HepG2 (cell line): ENCODE measurements around the gene TBXAS1. TPM values are rescaled to one million over a fixed set of nuclear protein-coding genes. Genes with fewer than 3 reads are reported as not detected.

Source experiments
- AFF4 ChIP-seq: sonication (generic); formaldehyde crosslinking; IDR thresholded peaks from 2 replicates; pipeline ENCODE4 v1.4.0; 2020; ENCODE audit warnings: missing genetic modification reagents
- CBX2 ChIP-seq, 2 experiments: fragments of 200-600 bp in 1 of 2; sonication (generic); formaldehyde crosslinking in 1 of 2; IDR thresholded peaks; 2 replicates each; pipeline versions ENCODE4 v1.7.0 to v1.8.1; 2018 to 2022; ENCODE audit warnings: low read depth in 2 of 2, low read length in 1 of 2, mild to moderate bottlenecking in 1 of 2, missing genetic modification reagents in 1 of 2
- GATA4 ChIP-seq: sonication (generic); IDR thresholded peaks from 2 replicates; pipeline ENCODE4 v1.6.1; 2016; ENCODE audit warnings: antibody characterized with exemption, low read depth, borderline replicate concordance
- HDAC6 ChIP-seq: fragments of 200-600 bp; sonication (generic); IDR thresholded peaks from 2 replicates; pipeline ENCODE4 v1.7.0; 2017; ENCODE audit warnings: mild to moderate bottlenecking, antibody characterized with exemption, low read length, low read depth
- IKZF5 ChIP-seq: IDR thresholded peaks from 2 replicates; pipeline ENCODE4 v1.6.1; 2018; ENCODE audit warnings: missing genetic modification reagents, mild to moderate bottlenecking, missing compliant biosample characterization
- LBX2 ChIP-seq: sonication (generic); formaldehyde crosslinking; IDR thresholded peaks from 2 replicates; pipeline ENCODE4 v1.5.0; 2020; ENCODE audit warnings: missing genetic modification reagents, mild to moderate bottlenecking, borderline replicate concordance
- NFAT5 ChIP-seq: sonication (generic); formaldehyde crosslinking; IDR thresholded peaks from 2 replicates; pipeline ENCODE4 v1.4.0; 2020; ENCODE audit warnings: missing genetic modification reagents
- NFYC ChIP-seq: IDR thresholded peaks from 2 replicates; pipeline ENCODE4 v1.6.1; 2016; ENCODE audit warnings: missing genetic modification reagents, missing compliant biosample characterization
- PAWR ChIP-seq: sonication (generic); formaldehyde crosslinking; IDR thresholded peaks from 2 replicates; pipeline ENCODE4 v1.4.0; 2020; ENCODE audit warnings: missing genetic modification reagents, mild to moderate bottlenecking, borderline replicate concordance
- PBX2 ChIP-seq: IDR thresholded peaks from 2 replicates; pipeline ENCODE4 v1.6.1; 2016; ENCODE audit warnings: control low read depth
- POLR2A ChIP-seq, 2 experiments: IDR thresholded peaks; 2 replicates each; pipeline ENCODE4 v1.6.1; 2011; ENCODE audit warnings: low read depth in 2 of 2, low read length in 2 of 2, mild to moderate bottlenecking in 1 of 2, moderate library complexity in 1 of 2; ENCODE audit not compliant: insufficient read depth in 1 of 2
- SMAD9 ChIP-seq: sonication (generic); formaldehyde crosslinking; IDR thresholded peaks from 2 replicates; pipeline ENCODE4 v1.5.1; 2020; ENCODE audit warnings: mild to moderate bottlenecking, missing genetic modification reagents
- WIZ ChIP-seq: sonication (generic); formaldehyde crosslinking; IDR thresholded peaks from 2 replicates; pipeline ENCODE4 v1.5.1; 2020; ENCODE audit warnings: mild to moderate bottlenecking, missing genetic modification reagents
- polyA plus RNA-seq, 8 experiments: library from polyadenylated mRNA; depleted of rRNA in 3 of 8; stranded (reverse) in 7 of 8; unstranded in 1 of 8; fragments of >200 nt; fragmentation: Illumina TruSeq in 4 of 8; extraction: Trizol in 4 of 8; gene quantifications; 2 replicates each; pipeline versions ENCODE4 v1.2.1 to v1.2.3, GENCODE V29; 2011 to 2016; ENCODE audit warnings: low read depth in 4 of 8, missing spikeins in 1 of 8, mixed read lengths in 1 of 8; ENCODE audit not compliant: insufficient read depth in 1 of 8
- total RNA-seq, 5 experiments: library from RNA; depleted of rRNA; stranded (reverse); fragments of >200 nt; fragmentation: Illumina TruSeq; extraction: Trizol; gene quantifications; 2 replicates each; pipeline ENCODE4 v1.2.3, GENCODE V29; 2016; ENCODE audit warnings: low read depth in 1 of 5

TBXAS1 gene
- total and polyA plus RNA-seq, 2 of the 13 experiments (the other 11 are each of a cell fraction or from before 2014, with no cell fraction given): 4.0 to 4.9 TPM

- TF ChIP-seq AFF4 (CRISPR knock-in tag) (no peak), PAWR (no peak), NFAT5 (CRISPR knock-in tag) (no peak), POLR2A (IDR thresholded peaks at IDR 0.05; ENCODE audit: insufficient read depth in 1 of 2, low read depth in 2 of 2, low read length in 2 of 2) (no peak), IKZF5 (CRISPR knock-in tag) (no peak), WIZ (CRISPR knock-in tag) (no peak), HDAC6 (no peak), GATA4 (no peak), PBX2 (CRISPR knock-in tag) (no peak), NFYC (CRISPR knock-in tag) (no peak), LBX2 (CRISPR knock-in tag) (no peak), SMAD9 (CRISPR knock-in tag) (no peak), CBX2 (IDR thresholded peaks at IDR 0.05; ENCODE audit: low read depth, low read length) (no peak), CBX2 (CRISPR knock-in tag; IDR thresholded peaks at IDR 0.05; ENCODE audit: low read depth) (no peak)
Observed at GRCh38 chr7:139959285-139959628, 130.2 kb downstream of the TBXAS1 start (continued).
